Measurements from ENCODE around the gene TCF3.
A peak's percentile ranks its signal among the peaks of the same experiment; 100 is the strongest.

The TCF3 gene

DNA sequence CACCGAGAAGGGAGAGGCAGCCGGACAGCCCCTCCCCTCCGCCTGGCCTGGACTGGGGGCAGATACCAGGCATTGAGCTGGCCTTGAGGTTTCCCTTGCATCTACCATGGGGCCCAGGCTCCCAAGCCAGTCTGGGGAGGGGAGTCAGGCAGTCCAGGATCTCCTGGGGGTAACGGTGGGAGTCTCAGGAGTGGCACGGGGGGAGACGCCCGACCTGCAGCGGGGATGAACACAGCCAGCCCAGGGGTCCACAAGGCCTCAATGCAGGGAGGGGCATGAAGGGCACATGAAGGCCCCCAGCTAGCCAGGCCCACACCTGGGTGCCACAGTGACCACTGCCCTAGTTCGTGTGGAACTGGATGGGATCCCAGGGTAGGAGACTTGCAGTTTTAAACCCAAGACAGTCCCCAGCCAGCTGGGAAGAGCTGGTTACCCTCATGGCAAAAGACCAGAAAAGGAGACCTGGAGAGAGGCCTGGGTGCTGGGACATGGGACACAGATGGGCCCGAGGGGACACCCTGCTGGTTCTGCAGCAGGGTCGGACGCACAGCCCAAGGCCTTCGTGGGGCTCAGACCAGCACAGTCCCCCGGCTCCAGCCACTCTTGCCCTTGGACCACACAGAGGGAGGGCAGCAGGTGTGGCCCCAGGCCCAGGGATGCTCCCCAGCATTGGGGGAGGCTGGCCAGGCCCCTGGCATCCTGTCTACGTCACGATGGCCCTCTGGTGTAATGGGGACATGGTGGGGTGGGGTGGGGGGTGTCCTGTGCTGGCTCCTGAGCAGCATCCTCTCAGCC lies 42.5 kb downstream of the TCF3 start:
- peaks cover 8% of the 10 kb centered on the region for H3K4me1 Mint-ChIP-seq
- H3K27ac Mint-ChIP-seq: peak overlapping the region; percentile 96
- H3K27me3 Mint-ChIP-seq (ENCODE audit: low read depth, poor library complexity): peaks cover 7% of the 10 kb centered on the region
- no peaks in the 10 kb centered on the region for H3K9me3 Mint-ChIP-seq
- no peak overlapping the region for H3K4me3 Mint-ChIP-seq
- peaks cover 32% of the 10 kb centered on the region for H3K36me3 Mint-ChIP-seq (ENCODE audit: low read depth)
- TF ChIP-seq, protein P1, sequence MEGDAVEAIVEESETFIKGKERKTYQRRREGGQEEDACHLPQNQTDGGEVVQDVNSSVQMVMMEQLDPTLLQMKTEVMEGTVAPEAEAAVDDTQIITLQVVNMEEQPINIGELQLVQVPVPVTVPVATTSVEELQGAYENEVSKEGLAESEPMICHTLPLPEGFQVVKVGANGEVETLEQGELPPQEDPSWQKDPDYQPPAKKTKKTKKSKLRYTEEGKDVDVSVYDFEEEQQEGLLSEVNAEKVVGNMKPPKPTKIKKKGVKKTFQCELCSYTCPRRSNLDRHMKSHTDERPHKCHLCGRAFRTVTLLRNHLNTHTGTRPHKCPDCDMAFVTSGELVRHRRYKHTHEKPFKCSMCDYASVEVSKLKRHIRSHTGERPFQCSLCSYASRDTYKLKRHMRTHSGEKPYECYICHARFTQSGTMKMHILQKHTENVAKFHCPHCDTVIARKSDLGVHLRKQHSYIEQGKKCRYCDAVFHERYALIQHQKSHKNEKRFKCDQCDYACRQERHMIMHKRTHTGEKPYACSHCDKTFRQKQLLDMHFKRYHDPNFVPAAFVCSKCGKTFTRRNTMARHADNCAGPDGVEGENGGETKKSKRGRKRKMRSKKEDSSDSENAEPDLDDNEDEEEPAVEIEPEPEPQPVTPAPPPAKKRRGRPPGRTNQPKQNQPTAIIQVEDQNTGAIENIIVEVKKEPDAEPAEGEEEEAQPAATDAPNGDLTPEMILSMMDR (IDR thresholded peaks at IDR 0.05): no peak
- no peak for DNase-seq

DNA sequence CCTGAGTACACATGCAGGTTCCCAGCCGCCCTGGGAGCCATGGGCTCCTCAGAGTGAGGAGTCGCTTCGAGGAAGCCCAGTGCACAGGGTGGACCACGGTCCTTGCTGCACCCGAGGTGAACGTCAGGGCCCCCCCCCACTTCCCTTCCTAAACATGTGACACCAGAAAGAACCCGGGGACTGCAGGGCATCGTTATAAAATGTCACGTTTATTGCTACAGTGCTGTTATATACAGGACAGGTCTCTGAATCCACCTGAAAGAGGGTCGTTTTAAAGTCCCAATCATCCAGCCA lies 43.4 kb downstream of the TCF3 start:
- peaks cover 24% of the 10 kb centered on the region for H3K36me3 Mint-ChIP-seq (ENCODE audit: low read depth)
- H3K27me3 Mint-ChIP-seq (ENCODE audit: low read depth, poor library complexity): peaks cover 9% of the 10 kb centered on the region
- TF ChIP-seq, protein P1 (IDR thresholded peaks at IDR 0.05): no peak
- H3K4me1 Mint-ChIP-seq: peaks cover 8% of the 10 kb centered on the region
- peak overlapping the region; percentile 68 for H3K27ac Mint-ChIP-seq
- H3K9me3 Mint-ChIP-seq: no peaks in the 10 kb centered on the region
- no peak for DNase-seq
- H3K4me3 Mint-ChIP-seq: no peak overlapping the region

DNA sequence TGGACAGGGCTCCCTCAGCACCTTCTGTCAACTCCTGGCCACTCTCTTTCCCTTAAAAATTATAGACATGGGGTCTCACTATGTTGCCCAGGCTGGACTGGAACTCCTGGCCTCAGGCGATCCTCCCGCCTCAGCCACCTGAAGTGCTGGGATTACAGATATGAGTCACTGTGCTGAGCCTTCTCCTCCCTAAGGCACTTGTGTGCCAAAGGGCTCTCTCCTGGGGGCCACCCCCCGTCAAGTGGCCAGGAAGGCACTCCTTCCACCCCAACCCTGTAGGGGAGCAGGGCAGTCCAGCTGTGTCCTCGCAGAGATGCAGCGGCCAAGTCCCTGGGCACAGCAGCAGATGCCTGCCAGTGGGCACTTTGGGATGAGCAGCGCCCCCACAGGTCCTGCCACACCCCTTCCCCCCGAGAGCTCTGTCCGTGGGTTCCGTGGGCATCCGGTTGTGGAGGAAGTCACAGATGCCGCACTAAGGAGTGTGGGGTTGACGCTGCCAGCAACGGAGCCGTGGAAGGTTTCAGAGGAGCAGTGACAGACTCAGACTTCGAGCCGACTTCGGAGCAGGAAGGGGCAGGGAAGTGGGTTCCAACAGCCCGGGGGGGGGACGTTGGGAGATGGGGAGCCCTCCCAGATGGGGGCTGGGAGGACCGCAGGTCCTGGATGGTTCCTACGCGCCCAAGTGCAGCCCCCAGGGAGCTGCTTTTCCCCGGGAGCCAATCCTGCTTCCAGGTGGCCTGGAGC lies 43.9 kb downstream of the TCF3 start:
- no peaks in the 10 kb centered on the region for H3K9me3 Mint-ChIP-seq
- H3K4me3 Mint-ChIP-seq: no peak overlapping the region
- TF ChIP-seq, protein P1 (IDR thresholded peaks at IDR 0.05): no peak
- peaks cover 9% of the 10 kb centered on the region for H3K27me3 Mint-ChIP-seq (ENCODE audit: low read depth, poor library complexity)
- no peak overlapping the region for H3K27ac Mint-ChIP-seq
- peaks cover 19% of the 10 kb centered on the region for H3K36me3 Mint-ChIP-seq (ENCODE audit: low read depth)
- peaks cover 8% of the 10 kb centered on the region for H3K4me1 Mint-ChIP-seq
- no peak for DNase-seq

DNA sequence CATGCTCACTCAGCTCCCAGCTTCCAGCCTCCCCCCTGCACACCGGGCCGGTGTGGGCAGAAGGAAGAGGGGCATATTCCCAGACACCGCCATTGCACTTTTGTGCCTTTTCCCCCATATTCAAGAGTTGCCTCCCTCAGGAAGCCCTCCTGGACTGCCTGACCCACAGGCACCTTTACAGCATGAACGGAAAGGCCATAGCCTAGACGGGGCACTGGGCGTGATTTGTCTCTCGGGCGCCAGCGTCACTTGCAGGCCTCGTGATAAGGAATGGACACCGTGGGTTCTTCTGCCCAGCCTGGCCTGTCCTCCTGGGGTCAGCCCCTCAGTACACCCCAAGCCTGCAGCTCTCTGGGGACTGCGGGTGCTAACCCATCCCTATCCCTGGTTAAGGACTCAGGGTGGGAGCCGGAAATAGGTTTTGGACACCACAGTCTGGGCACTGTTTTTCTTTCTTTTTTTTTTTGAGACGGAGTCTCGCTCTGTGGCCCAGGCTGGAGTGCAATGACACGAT lies 46.2 kb downstream of the TCF3 start:
- Mint-ChIP-seq H3K9me3 (no peaks in the 10 kb centered on the region), H3K27me3 (ENCODE audit: low read depth, poor library complexity) (peaks cover 9% of the 10 kb centered on the region), H3K36me3 (ENCODE audit: low read depth) (peaks cover 24% of the 10 kb centered on the region), H3K27ac (peak overlapping the region; percentile 100), H3K4me1 (peaks cover 17% of the 10 kb centered on the region), H3K4me3 (peak overlapping the region; percentile 94)
- TF ChIP-seq, protein P1 (IDR thresholded peaks at IDR 0.05): no peak
- DNase-seq: no peak

DNA sequence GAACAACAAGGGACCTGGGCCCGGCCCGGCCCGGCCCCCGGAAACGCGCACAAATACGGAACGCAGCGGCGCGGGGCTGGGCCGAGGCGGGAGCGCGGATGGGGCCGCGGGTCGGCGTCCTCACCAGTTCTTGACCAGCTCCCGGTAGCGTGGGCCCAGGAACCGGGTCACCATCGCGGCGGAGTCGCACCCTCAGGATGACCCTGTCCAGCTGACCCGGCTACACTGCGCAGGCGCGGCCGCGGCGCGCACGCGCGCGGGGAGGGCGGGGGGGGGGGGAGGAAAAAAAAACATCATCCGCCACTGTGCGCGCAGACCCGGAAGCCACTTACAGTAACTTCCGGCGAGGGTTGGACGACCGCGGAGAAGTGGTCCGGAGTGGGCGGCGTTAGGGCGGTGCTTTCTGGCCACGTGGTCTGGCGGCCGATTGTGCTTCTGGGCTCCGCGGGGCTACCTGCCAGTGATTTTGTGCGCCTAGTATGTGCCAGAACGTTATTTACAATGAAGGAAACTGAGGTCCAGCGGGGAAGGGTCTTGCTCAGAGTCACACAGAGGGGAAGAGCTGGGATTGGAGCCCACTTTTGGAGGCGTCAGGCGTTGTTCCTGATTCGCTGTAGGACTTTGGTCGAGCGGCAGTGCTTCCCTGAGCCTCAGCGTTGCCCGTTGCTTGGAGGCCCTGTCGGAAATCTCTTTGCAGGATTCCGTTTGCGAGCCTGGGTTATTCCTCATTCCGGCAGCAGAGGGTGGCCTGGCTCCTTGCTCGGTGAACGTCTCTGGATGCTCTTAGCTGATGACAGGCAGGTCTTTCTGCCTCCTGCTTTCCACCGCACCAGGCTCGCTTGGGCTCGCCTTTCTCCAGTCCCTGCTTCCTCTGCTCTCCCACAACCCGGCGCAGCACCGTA lies 46.9 kb downstream of the TCF3 start, which contains the start of gene UQCR11:
UQCR11 (minus strand) TSS at position 227 of the 902 bp plus-strand sequence; CDS start at position 174, 53 bp downstream.
- Mint-ChIP-seq H3K9me3 (no peaks in the 10 kb centered on the region), H3K36me3 (ENCODE audit: low read depth) (peaks cover 20% of the 10 kb centered on the region), H3K27me3 (ENCODE audit: low read depth, poor library complexity) (peaks cover 9% of the 10 kb centered on the region), H3K4me1 (peaks cover 17% of the 10 kb centered on the region), H3K27ac (peak within 1 kb of the TSS; percentile 100), H3K4me3 (peak within 1 kb of the TSS; percentile 94)
- TF ChIP-seq, protein P1 (IDR thresholded peaks at IDR 0.05): peak; percentile 37
- peak; percentile 94 for DNase-seq
